HG03378 (cell line): Measurements from ENCODE around the gene HAGHL.
A peak's percentile ranks its signal among the peaks of the same experiment; 100 is the strongest.
"Not testable (repeated sequence)": the region's sequence is repeated elsewhere in the genome, so short reads cannot be mapped to it uniquely, and the experiment has no call there.

Source experiments
- ATAC-seq: cut with Tn5 transposase; IDR thresholded peaks from one replicate; pipeline ENCODE4 v1.9.1; 2021; ENCODE audit warnings: mild to moderate bottlenecking, moderate library complexity; ENCODE audit not compliant: unreplicated experiment

Gene HAGHL

GRCh38 chr16:707062-707538 lies 19.8 kb upstream of the HAGHL start:
- ATAC-seq, result no peak

- ATAC-seq, result no peak
Observed at GRCh38 chr16:708019-708418, 18.9 kb upstream of the HAGHL start.

GRCh38 chr16:708959-709358 lies 17.9 kb upstream of the HAGHL start:
- ATAC-seq, result no peak

- no peak for ATAC-seq
Observed at GRCh38 chr16:709566-710499, 17.1 kb upstream of the HAGHL start.

- no peak for ATAC-seq
Observed at GRCh38 chr16:710500-711075, 16.3 kb upstream of the HAGHL start.

GRCh38 chr16:711084-711483 lies 15.8 kb upstream of the HAGHL start:
- no peak for ATAC-seq

- no peak for ATAC-seq
Observed at GRCh38 chr16:711548-712320, 15.2 kb upstream of the HAGHL start.

- ATAC-seq, result not testable (repeated sequence)
Observed at GRCh38 chr16:712740-713250, 14.1 kb upstream of the HAGHL start.

GRCh38 chr16:714079-714478 lies 12.8 kb upstream of the HAGHL start:
- ATAC-seq, result no peak

GRCh38 chr16:714558-715476 lies 12.1 kb upstream of the HAGHL start, which contains the start of gene METRN:
Gene METRN (plus strand): TSS chr16:715118. CDS start chr16:715290, 172 bp downstream.
- no peak for ATAC-seq

- ATAC-seq, result no peak
Observed at GRCh38 chr16:715477-716199, 11.3 kb upstream of the HAGHL start.

GRCh38 chr16:716200-716568 lies 10.7 kb upstream of the HAGHL start:
- ATAC-seq, result no peak

- ATAC-seq, result no peak
Observed at GRCh38 chr16:716768-717325, 10.1 kb upstream of the HAGHL start.

- no peak for ATAC-seq
Observed at GRCh38 chr16:717450-718245, 9.3 kb upstream of the HAGHL start.

GRCh38 chr16:718389-718788 lies 8.5 kb upstream of the HAGHL start:
- ATAC-seq, result no peak

GRCh38 chr16:718922-719321 lies 8.0 kb upstream of the HAGHL start:
- ATAC-seq, result no peak

- ATAC-seq, result no peak
Observed at GRCh38 chr16:719815-720446, 7.0 kb upstream of the HAGHL start.

GRCh38 chr16:720447-720989 lies 6.4 kb upstream of the HAGHL start:
- peak; percentile 3 for ATAC-seq
